ENCODE data around the gene COL4A3. TPM values are rescaled to one million over a fixed set of nuclear protein-coding genes. Genes with fewer than 3 reads are reported as not detected.

The COL4A3 gene
- polyA plus RNA-seq = not detected in 3 replicates
- polyA plus RNA-seq (2011; ENCODE audit: low read depth) = not detected
- polyA plus RNA-seq (2011; cell fraction: cytosol; rRNA removed) = not detected in 2 replicates
- 0.01 and 0.03 TPM in 2 replicates for polyA plus RNA-seq (2011; cell fraction: nucleus; rRNA removed)
- 0.16 TPM in 1 of 2 replicates, not detected in the other for polyA plus RNA-seq (2012; ENCODE audit: low replicate concordance)
- not detected in 3 replicates for polyA minus RNA-seq
- not detected for polyA minus RNA-seq (2011; cell fraction: cytosol; rRNA and poly(A)+ RNA removed)
- not detected in 2 replicates for polyA minus RNA-seq (2011; cell fraction: nucleus; rRNA and poly(A)+ RNA removed)

DNA sequence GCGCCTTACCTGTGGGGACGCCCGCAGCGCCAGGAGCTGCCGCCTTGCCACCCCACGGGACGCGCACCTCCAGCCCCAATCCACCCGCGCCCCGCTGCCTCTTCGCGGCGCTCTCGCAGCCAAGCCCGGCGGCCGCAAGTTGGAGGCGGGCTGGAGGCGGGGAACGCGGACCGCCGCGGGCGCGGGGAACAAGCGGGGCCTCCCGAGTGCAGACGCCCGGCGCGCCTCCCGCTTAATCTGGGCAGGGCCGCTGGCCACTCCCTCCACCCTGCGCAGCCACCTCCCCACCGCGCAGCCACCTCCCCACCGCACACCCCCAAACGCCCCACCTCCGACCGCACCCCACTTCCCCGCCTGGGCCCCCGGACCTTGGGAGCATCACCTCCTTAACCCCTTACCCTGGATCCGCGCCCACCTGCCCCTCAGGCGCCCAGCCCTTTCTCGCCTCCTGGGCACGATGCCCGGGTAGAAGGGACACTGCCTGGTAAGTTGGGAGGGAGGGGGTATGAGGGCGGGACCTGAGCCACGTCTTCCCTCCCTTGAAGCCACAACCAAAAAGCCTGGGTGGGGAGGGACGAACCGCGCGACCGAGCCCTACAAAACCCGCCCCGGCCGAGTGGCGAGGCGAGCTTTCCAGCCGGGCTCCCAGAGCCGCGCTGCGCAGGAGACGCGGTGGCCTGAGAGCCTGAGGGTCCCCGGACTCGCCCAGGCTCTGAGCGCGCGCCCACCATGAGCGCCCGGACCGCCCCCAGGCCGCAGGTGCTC lies at the start of gene COL4A3, which contains the start of gene COL4A4:
COL4A3 (plus strand) TSS at position 627 of the 765 bp plus-strand sequence; CDS start at position 730, 103 bp downstream.
COL4A4 (minus strand) TSS at position 208 of the 765 bp plus-strand sequence. CDS start 16,722 bp downstream, outside the sequence.
- dilution Hi-C loops (cut with MboI; ENCODE audit: extremely low pct_ligation_motif_present, low sequenced_read_pairs) = no loop called here
- TF ChIP-seq CTCF (optimal IDR thresholded peaks at IDR 0.05 in 1 of 3, IDR thresholded peaks at IDR 0.05 in 1 of 3, conservative IDR thresholded peaks at IDR 0.05 in 1 of 3; ENCODE audit: extremely low read depth in 1 of 3, insufficient read depth in 2 of 3, low read length in 3 of 3) = no peak
- TF ChIP-seq EZH2 (IDR thresholded peaks at IDR 0.05; ENCODE audit: low read length) = no peak
- Histone ChIP-seq H4K20me1 (ENCODE audit: control insufficient read depth, extremely low read depth, insufficient read depth, low read length) (no peaks in the 10 kb centered on the region), H3K9me3 (ENCODE audit: control insufficient read depth, low read depth, low read length) (no peaks in the 10 kb centered on the region), H3K27ac (ENCODE audit: control insufficient read depth, insufficient read depth, low read length) (no peak within 1 kb of the TSS), H3K36me3 (ENCODE audit: control insufficient read depth in 2 of 2, extremely low read depth in 1 of 2, insufficient read depth in 2 of 2, low read length in 2 of 2) (no peaks in the 10 kb centered on the region), H3K4me3 (ENCODE audit: control insufficient read depth in 2 of 3, extremely low read depth in 1 of 3, insufficient read depth in 2 of 3, low read depth in 1 of 3, low read length in 3 of 3) (peak within 1 kb of the TSS; percentile 30 to 60 (median 59)), H3K4me1 (ENCODE audit: control insufficient read depth, extremely low read depth, insufficient read depth, low read length) (peaks cover 5% of the 10 kb centered on the region), H3K4me2 (ENCODE audit: control insufficient read depth, extremely low read depth, insufficient read depth, low read depth, low read length) (peak within 1 kb of the TSS; percentile 70), H3K79me2 (ENCODE audit: control insufficient read depth, insufficient read depth, low read length) (no peaks in the 10 kb centered on the region), H2AFZ (ENCODE audit: control insufficient read depth, low read length) (peak within 1 kb of the TSS; percentile 19), H3K9ac (ENCODE audit: control insufficient read depth, extremely low read depth, insufficient read depth, low read length) (no peak within 1 kb of the TSS), H3K27me3 (ENCODE audit: control insufficient read depth, extremely low read depth, insufficient read depth, low read length) (peaks cover 41% of the 10 kb centered on the region), H3K9me1 (ENCODE audit: control insufficient read depth, extremely low read depth, insufficient read depth, low read length) (no peaks in the 10 kb centered on the region)
- DNase-seq (ENCODE audit: low read depth, low spot score) (no peak), FAIRE-seq (no peak)

DNA sequence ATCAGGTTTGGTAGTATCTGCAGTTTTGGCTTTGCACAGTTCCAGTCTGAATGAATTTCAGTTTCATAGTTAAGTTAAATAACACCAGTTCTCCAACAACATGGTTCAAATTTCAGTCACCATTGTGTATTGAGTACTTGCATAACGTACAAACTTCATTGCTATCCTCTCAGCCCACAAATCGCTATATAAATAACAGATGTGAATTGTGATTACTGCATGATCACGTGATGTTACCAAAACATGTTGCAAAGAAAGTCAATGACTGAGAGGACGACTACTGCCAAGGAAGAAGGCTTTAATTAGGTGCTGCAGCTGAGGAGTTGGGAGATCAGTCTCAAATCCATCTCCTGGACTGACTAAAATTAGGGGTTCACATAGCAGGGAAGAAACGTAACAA lies 48.7 kb upstream of the COL4A3 start:
- dilution Hi-C loops (cut with MboI; ENCODE audit: extremely low pct_ligation_motif_present, low sequenced_read_pairs) = no loop called here
- Histone ChIP-seq H3K36me3 (ENCODE audit: control insufficient read depth in 2 of 2, extremely low read depth in 1 of 2, insufficient read depth in 2 of 2, low read length in 2 of 2) (no peaks in the 10 kb centered on the region), H3K79me2 (ENCODE audit: control insufficient read depth, insufficient read depth, low read length) (no peaks in the 10 kb centered on the region), H2AFZ (ENCODE audit: control insufficient read depth, low read length) (no peak overlapping the region), H4K20me1 (ENCODE audit: control insufficient read depth, extremely low read depth, insufficient read depth, low read length) (no peaks in the 10 kb centered on the region), H3K9me3 (ENCODE audit: control insufficient read depth, low read depth, low read length) (no peaks in the 10 kb centered on the region), H3K4me2 (ENCODE audit: control insufficient read depth, extremely low read depth, insufficient read depth, low read depth, low read length) (no peak overlapping the region), H3K27ac (ENCODE audit: control insufficient read depth, insufficient read depth, low read length) (no peak overlapping the region), H3K4me1 (ENCODE audit: control insufficient read depth, extremely low read depth, insufficient read depth, low read length) (no peaks in the 10 kb centered on the region), H3K9me1 (ENCODE audit: control insufficient read depth, extremely low read depth, insufficient read depth, low read length) (no peaks in the 10 kb centered on the region), H3K9ac (ENCODE audit: control insufficient read depth, extremely low read depth, insufficient read depth, low read length) (no peak overlapping the region), H3K4me3 (ENCODE audit: control insufficient read depth in 2 of 3, extremely low read depth in 1 of 3, insufficient read depth in 2 of 3, low read depth in 1 of 3, low read length in 3 of 3) (no peak overlapping the region), H3K27me3 (ENCODE audit: control insufficient read depth, extremely low read depth, insufficient read depth, low read length) (no peaks in the 10 kb centered on the region)
- FAIRE-seq = no peak
- no peak for DNase-seq (ENCODE audit: low read depth, low spot score)
- TF ChIP-seq EZH2 (IDR thresholded peaks at IDR 0.05; ENCODE audit: low read length) (no peak), CTCF (optimal IDR thresholded peaks at IDR 0.05 in 1 of 3, IDR thresholded peaks at IDR 0.05 in 1 of 3, conservative IDR thresholded peaks at IDR 0.05 in 1 of 3; ENCODE audit: extremely low read depth in 1 of 3, insufficient read depth in 2 of 3, low read length in 3 of 3) (no peak)

All from keratinocyte (primary cell).